H1 (cell line): ENCODE measurements around the gene ZSCAN1. TPM values are rescaled to one million over a fixed set of nuclear protein-coding genes. Genes with fewer than 3 reads are reported as not detected.
A peak's percentile ranks its signal among the peaks of the same experiment; 100 is the strongest.

Source experiments
- BACH1 ChIP-seq: IDR thresholded peaks from 2 replicates; pipeline ENCODE4 v1.6.1; 2012; ENCODE audit warnings: low read length, improper control_type of control experiment
- FOSL1 ChIP-seq: IDR thresholded peaks from 2 replicates; pipeline ENCODE4 v1.6.1; 2011; ENCODE audit warnings: mild to moderate bottlenecking, low read depth, low read length, moderate library complexity; ENCODE audit not compliant: insufficient read depth
- HDAC2 ChIP-seq, 2 experiments: fragments of 300-600 bp in 1 of 2; sonication (generic) in 1 of 2; IDR thresholded peaks; 2 replicates each; pipeline ENCODE4 v1.6.1; 2011 to 2012; ENCODE audit warnings: low read depth in 2 of 2, low read length in 2 of 2, mild to moderate bottlenecking in 2 of 2, moderate library complexity in 2 of 2, borderline replicate concordance in 1 of 2, inconsistent platforms in 1 of 2
- JUN ChIP-seq: IDR thresholded peaks from 2 replicates; pipeline ENCODE4 v1.6.1; 2011; ENCODE audit warnings: low read depth, mild to moderate bottlenecking, improper control_type of control experiment, low read length
- POU5F1 ChIP-seq: IDR thresholded peaks from 2 replicates; pipeline ENCODE4 v1.6.1; 2011; ENCODE audit warnings: low read depth, mild to moderate bottlenecking, low read length, moderate library complexity
- polyA plus RNA-seq, 7 experiments: library from polyadenylated mRNA; depleted of rRNA in 3 of 7; stranded (reverse) in 5 of 7; unstranded in 2 of 7; fragments of >200 nt in 5 of 7; fragments of 200-250 nt in 2 of 7; gene quantifications; 1 replicate in 5 of 7; 2 replicates in 1 of 7; 4 replicates in 1 of 7; pipeline versions ENCODE4 v1.2.1 to v1.2.3, GENCODE V29; 2011 to 2013; ENCODE audit warnings: missing spikeins in 2 of 7, mixed read lengths in 2 of 7
- total RNA-seq: library from RNA; stranded (reverse); fragmentation: NEBNext Ultra II Directional; extraction: Animal tissue kit (Norgen Biotek cat#: 25700); gene quantifications from 2 replicates; pipeline ENCODE4 v1.2.1, GENCODE V29; 2021
- TF ChIP-seq, protein P1 (sequence below): IDR thresholded peaks from 2 replicates; pipeline ENCODE4 v1.6.1; 2011; ENCODE audit warnings: low read length, improper control_type of control experiment
- TF ChIP-seq, protein P2 (sequence below), 3 experiments: IDR thresholded peaks; 1 replicate in 2 of 3; 2 replicates in 1 of 3; pipeline versions ENCODE4 v1.5.1 to v1.6.1; 2011; ENCODE audit warnings: low read length in 3 of 3, mild to moderate bottlenecking in 3 of 3, inconsistent platforms in 2 of 3, low read depth in 1 of 3, moderate library complexity in 1 of 3; ENCODE audit not compliant: insufficient read depth in 1 of 3; ENCODE audit errors: control extremely low read depth in 1 of 3

ZSCAN1 gene
- total and polyA plus RNA-seq, 2 of the 8 experiments (the other 6 are each of a cell fraction or from before 2014, with no cell fraction given), result 1.2 to 4.3 TPM

DNA sequence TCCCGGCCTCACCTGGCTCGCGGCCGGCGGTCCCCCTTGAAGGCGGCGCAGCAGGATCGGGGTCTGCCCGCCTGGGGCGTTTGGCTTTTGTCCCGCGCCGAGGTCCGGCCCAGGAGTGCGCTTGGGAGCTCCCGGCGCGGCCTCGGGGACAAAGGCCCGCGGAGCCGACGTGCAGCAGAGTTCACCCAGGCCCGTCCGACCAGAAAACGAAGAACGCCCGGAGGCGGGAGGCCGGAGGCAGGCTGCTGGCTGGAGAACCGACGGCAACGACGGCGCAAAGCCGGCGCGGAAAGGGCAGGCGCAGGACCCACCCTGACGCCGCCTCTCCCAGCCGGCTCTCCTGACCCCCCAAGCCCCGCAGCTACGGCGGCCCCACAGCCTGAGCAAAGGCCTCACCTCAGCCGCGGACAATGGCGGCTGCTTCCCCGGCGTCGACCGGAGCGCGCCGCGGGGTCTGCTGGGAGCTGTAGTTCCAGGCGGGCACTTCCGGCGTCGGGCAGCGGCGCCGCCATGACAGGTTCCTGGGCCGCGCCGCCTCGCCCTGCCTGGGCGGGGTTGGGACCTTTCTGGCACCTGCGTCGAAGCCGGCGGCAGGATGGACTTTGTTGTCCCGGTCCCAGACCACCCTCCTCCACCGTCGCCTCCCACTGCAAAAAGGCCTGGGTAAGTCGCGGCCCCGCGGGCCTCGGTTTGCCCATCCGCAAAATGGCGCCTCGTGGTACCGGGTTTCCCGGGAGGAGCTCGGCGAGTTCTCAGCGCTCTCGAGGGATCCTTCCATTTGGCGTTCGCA is 31.2 kb upstream of the ZSCAN1 start, which contains the start of gene ZNF606 (continued):
- TF ChIP-seq JUN (no peak), BACH1 (no peak), POU5F1 (no peak), HDAC2 (IDR thresholded peaks at IDR 0.05; ENCODE audit: borderline replicate concordance in 1 of 2, low read depth in 2 of 2, low read length in 2 of 2) (peak in 1 of 2 experiments; percentile 98; a peak in 2 of 4 replicates), FOSL1 (no peak)
- TF ChIP-seq, protein P1, sequence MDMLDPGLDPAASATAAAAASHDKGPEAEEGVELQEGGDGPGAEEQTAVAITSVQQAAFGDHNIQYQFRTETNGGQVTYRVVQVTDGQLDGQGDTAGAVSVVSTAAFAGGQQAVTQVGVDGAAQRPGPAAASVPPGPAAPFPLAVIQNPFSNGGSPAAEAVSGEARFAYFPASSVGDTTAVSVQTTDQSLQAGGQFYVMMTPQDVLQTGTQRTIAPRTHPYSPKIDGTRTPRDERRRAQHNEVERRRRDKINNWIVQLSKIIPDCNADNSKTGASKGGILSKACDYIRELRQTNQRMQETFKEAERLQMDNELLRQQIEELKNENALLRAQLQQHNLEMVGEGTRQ, result no peak
- TF ChIP-seq, protein P2, sequence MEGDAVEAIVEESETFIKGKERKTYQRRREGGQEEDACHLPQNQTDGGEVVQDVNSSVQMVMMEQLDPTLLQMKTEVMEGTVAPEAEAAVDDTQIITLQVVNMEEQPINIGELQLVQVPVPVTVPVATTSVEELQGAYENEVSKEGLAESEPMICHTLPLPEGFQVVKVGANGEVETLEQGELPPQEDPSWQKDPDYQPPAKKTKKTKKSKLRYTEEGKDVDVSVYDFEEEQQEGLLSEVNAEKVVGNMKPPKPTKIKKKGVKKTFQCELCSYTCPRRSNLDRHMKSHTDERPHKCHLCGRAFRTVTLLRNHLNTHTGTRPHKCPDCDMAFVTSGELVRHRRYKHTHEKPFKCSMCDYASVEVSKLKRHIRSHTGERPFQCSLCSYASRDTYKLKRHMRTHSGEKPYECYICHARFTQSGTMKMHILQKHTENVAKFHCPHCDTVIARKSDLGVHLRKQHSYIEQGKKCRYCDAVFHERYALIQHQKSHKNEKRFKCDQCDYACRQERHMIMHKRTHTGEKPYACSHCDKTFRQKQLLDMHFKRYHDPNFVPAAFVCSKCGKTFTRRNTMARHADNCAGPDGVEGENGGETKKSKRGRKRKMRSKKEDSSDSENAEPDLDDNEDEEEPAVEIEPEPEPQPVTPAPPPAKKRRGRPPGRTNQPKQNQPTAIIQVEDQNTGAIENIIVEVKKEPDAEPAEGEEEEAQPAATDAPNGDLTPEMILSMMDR (IDR thresholded peaks at IDR 0.05; ENCODE audit: control extremely low read depth in 1 of 3, insufficient read depth in 1 of 3, low read depth in 1 of 3, low read length in 3 of 3), result no peak
